C4-2B (cell line): Measurements from ENCODE around the gene NEK11.

Experiments
- CTCF ChIP-seq: fragments of 450-650 bp; conservative IDR thresholded peaks from 2 replicates; pipeline ENCODE4 v1.5.1; 2017; ENCODE audit warnings: mild to moderate bottlenecking
- ZFX ChIP-seq: fragments of 450-650 bp; IDR thresholded peaks from 2 replicates; pipeline ENCODE4 v1.6.1; 2017

GRCh38 chr3:131018970-131019369 lies 7.7 kb upstream of the NEK11 start:
- no peak for TF ChIP-seq CTCF
- no peak for TF ChIP-seq ZFX
